ENCODE data around the gene PRKAB1.

PRKAB1 gene

DNA sequence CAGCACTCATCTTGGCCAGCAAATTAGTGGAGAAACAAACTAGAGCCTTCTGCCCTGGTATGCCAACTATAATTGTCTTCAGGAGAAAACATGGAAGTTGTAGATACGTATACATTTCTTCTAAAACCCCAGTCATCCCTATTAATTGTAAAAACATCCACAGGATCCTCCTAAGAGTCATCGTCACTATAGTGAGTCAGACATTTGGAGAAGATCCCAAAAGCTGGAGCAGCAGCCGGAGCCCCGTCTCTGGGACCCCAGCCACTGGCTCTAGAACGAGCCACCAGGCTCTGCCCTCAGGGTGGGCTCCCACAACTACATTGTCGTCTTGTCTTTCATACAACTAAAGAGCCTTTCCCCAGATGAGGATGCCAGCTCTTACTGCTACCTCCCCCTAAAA, 15.5 kb downstream of the PRKAB1 start:
- no peaks in the 10 kb centered on the region for H4K20me1 ChIP-seq (ENCODE audit: insufficient read depth, low read length)
- no peak overlapping the region for H3K9ac ChIP-seq (ENCODE audit: low read length)
- H3K4me2 ChIP-seq (ENCODE audit: low read depth, low read length): no peak overlapping the region
- TF ChIP-seq, protein P1, sequence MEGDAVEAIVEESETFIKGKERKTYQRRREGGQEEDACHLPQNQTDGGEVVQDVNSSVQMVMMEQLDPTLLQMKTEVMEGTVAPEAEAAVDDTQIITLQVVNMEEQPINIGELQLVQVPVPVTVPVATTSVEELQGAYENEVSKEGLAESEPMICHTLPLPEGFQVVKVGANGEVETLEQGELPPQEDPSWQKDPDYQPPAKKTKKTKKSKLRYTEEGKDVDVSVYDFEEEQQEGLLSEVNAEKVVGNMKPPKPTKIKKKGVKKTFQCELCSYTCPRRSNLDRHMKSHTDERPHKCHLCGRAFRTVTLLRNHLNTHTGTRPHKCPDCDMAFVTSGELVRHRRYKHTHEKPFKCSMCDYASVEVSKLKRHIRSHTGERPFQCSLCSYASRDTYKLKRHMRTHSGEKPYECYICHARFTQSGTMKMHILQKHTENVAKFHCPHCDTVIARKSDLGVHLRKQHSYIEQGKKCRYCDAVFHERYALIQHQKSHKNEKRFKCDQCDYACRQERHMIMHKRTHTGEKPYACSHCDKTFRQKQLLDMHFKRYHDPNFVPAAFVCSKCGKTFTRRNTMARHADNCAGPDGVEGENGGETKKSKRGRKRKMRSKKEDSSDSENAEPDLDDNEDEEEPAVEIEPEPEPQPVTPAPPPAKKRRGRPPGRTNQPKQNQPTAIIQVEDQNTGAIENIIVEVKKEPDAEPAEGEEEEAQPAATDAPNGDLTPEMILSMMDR (IDR thresholded peaks at IDR 0.05; ENCODE audit: low read length): no peak
- TF ChIP-seq EZH2phosphoT487 (IDR thresholded peaks at IDR 0.05; ENCODE audit: low read length): no peak
- no peak for TF ChIP-seq EZH2 (optimal IDR thresholded peaks at IDR 0.05; ENCODE audit: low read depth, low read length)
- DNase-seq: no peak
- no peaks in the 10 kb centered on the region for H3K36me3 ChIP-seq (replicated peaks; ENCODE audit: insufficient read depth, low read length)
- H3K9me2 ChIP-seq (replicated peaks; ENCODE audit: insufficient read depth, low read length): no peaks in the 10 kb centered on the region
- H3K27me3 ChIP-seq (replicated peaks; ENCODE audit: insufficient read depth, low read length): no peaks in the 10 kb centered on the region
- no peak overlapping the region for H3K27ac ChIP-seq (ENCODE audit: low read length)
- no peak overlapping the region for H3K4me3 ChIP-seq (ENCODE audit: low read length)
- H2AFZ ChIP-seq (ENCODE audit: low read length): no peak overlapping the region
- 0 out of 2 replicates have a peak, but pooled peaks cover 4% of the 10 kb centered on the region for H3K4me1 ChIP-seq (ENCODE audit: low read length)
- H3K9me3 ChIP-seq (replicated peaks; ENCODE audit: insufficient read depth, low read length): no peaks in the 10 kb centered on the region
- 0 out of 2 replicates have a peak, but pooled peaks cover 3% of the 10 kb centered on the region for H3F3A ChIP-seq (ENCODE audit: insufficient read depth, low read length)
- no peaks in the 10 kb centered on the region for H3K79me2 ChIP-seq (ENCODE audit: low read length)

DNA sequence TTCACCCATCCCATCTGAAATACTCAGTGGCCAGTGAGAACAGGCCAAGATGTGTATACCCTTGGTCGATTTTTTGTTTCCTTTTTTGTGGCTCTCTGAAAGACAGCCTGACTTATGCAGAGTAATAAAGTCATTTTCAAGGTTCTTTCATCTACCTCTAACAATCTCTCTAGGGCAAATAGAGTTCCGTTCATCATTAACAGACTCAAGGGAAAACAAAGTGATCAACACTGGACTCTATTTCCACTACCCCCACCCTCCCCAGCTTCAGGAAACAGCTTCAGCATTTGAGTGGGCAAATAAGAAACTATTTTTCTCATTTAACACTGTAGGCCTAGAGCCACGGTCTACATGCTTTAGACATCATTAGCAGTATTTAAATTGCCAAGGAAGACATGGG, 15.9 kb downstream of the PRKAB1 start:
- TF ChIP-seq EZH2 (optimal IDR thresholded peaks at IDR 0.05; ENCODE audit: low read depth, low read length): no peak
- TF ChIP-seq EZH2phosphoT487 (IDR thresholded peaks at IDR 0.05; ENCODE audit: low read length): no peak
- TF ChIP-seq, protein P1 (IDR thresholded peaks at IDR 0.05; ENCODE audit: low read length): no peak
- Histone ChIP-seq H3K27me3 (replicated peaks; ENCODE audit: insufficient read depth, low read length) (no peaks in the 10 kb centered on the region), H3K9ac (ENCODE audit: low read length) (no peak overlapping the region), H3K9me3 (replicated peaks; ENCODE audit: insufficient read depth, low read length) (no peaks in the 10 kb centered on the region), H3K27ac (ENCODE audit: low read length) (no peak overlapping the region), H3F3A (ENCODE audit: insufficient read depth, low read length) (0 out of 2 replicates have a peak, but pooled peaks cover 3% of the 10 kb centered on the region), H3K9me2 (replicated peaks; ENCODE audit: insufficient read depth, low read length) (no peaks in the 10 kb centered on the region), H3K4me2 (ENCODE audit: low read depth, low read length) (no peak overlapping the region), H2AFZ (ENCODE audit: low read length) (no peak overlapping the region), H3K4me1 (ENCODE audit: low read length) (0 out of 2 replicates have a peak, but pooled peaks cover 4% of the 10 kb centered on the region), H4K20me1 (ENCODE audit: insufficient read depth, low read length) (no peaks in the 10 kb centered on the region), H3K79me2 (ENCODE audit: low read length) (no peaks in the 10 kb centered on the region), H3K4me3 (ENCODE audit: low read length) (no peak overlapping the region), H3K36me3 (replicated peaks; ENCODE audit: insufficient read depth, low read length) (no peaks in the 10 kb centered on the region)
- DNase-seq: no peak

DNA sequence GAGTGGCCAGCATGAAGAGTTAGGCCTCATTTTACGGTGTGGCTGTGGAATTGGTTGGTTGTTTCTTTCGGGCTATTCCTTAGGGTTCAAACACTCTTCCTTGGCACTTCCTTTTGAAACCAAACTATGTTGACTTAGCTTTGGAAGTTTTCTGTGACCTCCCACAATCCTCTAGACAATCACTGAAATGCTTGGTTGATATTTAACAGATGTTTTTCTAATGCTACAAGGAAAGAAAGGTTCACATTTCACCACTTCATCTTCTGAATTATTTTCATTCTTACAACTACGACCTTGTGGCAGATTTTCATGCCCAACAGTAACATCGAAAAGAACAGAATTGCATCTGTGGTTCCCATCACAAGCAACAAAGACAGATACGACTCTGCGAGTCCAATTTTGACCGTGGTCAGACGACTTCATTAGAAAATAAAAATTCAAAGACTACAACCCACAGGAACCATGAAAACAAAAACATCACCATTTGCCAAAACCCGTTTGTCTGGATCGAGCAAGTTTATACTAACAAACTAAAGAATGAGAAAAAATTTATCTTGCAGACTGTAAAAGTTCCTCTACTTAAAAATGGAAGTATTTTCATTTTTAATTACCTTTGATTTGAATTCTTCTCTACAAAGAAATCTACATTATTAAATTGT, 16.9 kb downstream of the PRKAB1 start:
- Histone ChIP-seq H3K4me2 (ENCODE audit: low read depth, low read length) (no peak overlapping the region), H2AFZ (ENCODE audit: low read length) (no peak overlapping the region), H3F3A (ENCODE audit: insufficient read depth, low read length) (0 out of 2 replicates have a peak, but pooled peaks cover 3% of the 10 kb centered on the region), H3K9me3 (replicated peaks; ENCODE audit: insufficient read depth, low read length) (no peaks in the 10 kb centered on the region), H3K9me2 (replicated peaks; ENCODE audit: insufficient read depth, low read length) (no peaks in the 10 kb centered on the region), H3K27ac (ENCODE audit: low read length) (no peak overlapping the region), H3K4me3 (ENCODE audit: low read length) (no peak overlapping the region), H3K4me1 (ENCODE audit: low read length) (0 out of 2 replicates have a peak, but pooled peaks cover 4% of the 10 kb centered on the region), H3K36me3 (replicated peaks; ENCODE audit: insufficient read depth, low read length) (no peaks in the 10 kb centered on the region), H3K9ac (ENCODE audit: low read length) (no peak overlapping the region), H4K20me1 (ENCODE audit: insufficient read depth, low read length) (no peaks in the 10 kb centered on the region), H3K79me2 (ENCODE audit: low read length) (no peaks in the 10 kb centered on the region), H3K27me3 (replicated peaks; ENCODE audit: insufficient read depth, low read length) (no peaks in the 10 kb centered on the region)
- TF ChIP-seq, protein P1 (IDR thresholded peaks at IDR 0.05; ENCODE audit: low read length): no peak
- TF ChIP-seq EZH2phosphoT487 (IDR thresholded peaks at IDR 0.05; ENCODE audit: low read length): no peak
- no peak for TF ChIP-seq EZH2 (optimal IDR thresholded peaks at IDR 0.05; ENCODE audit: low read depth, low read length)
- no peak for DNase-seq
